Measurements from ENCODE around the gene SPECC1. TPM values are rescaled to one million over a fixed set of nuclear protein-coding genes. Genes with fewer than 3 reads are reported as not detected.

The SPECC1 gene
- polyA plus RNA-seq, 1 of the 3 experiments (the other 2 are of a cell fraction): 11.2 TPM

- Histone ChIP-seq H3K79me2 (ENCODE audit: insufficient read depth) (no peaks in the 10 kb centered on the region), H3K4me3 (ENCODE audit: low read depth in 2 of 2, low read length in 1 of 2) (no peak overlapping the region), H3K9me2 (no peaks in the 10 kb centered on the region), H2AFZ (ENCODE audit: low read depth) (no peak overlapping the region), H3K27me3 (ENCODE audit: insufficient read depth) (no peaks in the 10 kb centered on the region), H3F3A (replicated peaks; ENCODE audit: insufficient read depth) (peaks cover 29% of the 10 kb centered on the region), H3K9ac (no peak overlapping the region), H3K36me3 (replicated peaks in 1 of 2; ENCODE audit: control insufficient read depth in 1 of 2, insufficient read depth in 2 of 2, low read length in 1 of 2) (no peaks in the 10 kb centered on the region), H3K27ac (ENCODE audit: low read depth in 2 of 2, low read length in 1 of 2) (no peak overlapping the region), H3K4me2 (no peak overlapping the region), H3K9me3 (no peaks in the 10 kb centered on the region), H3K4me1 (ENCODE audit: control insufficient read depth in 1 of 2, insufficient read depth in 2 of 2, low read depth in 1 of 2, low read length in 1 of 2) (peaks cover 3 to 21% of the 10 kb centered on the region in 2 experiments; a peak in 3 of 4 replicates), H4K20me1 (ENCODE audit: insufficient read depth) (no peaks in the 10 kb centered on the region)
- TF ChIP-seq JUND (IDR thresholded peaks at IDR 0.05) (no peak), POLR2AphosphoS5 (IDR thresholded peaks at IDR 0.05; ENCODE audit: low read depth, low read length) (no peak), RXRA (IDR thresholded peaks at IDR 0.05; ENCODE audit: borderline replicate concordance, low read depth) (no peak), TEAD4 (IDR thresholded peaks at IDR 0.05; ENCODE audit: borderline replicate concordance, insufficient read depth) (no peak), FOSL2 (IDR thresholded peaks at IDR 0.05; ENCODE audit: borderline replicate concordance, low read depth) (no peak), NRF1 (IDR thresholded peaks at IDR 0.05; ENCODE audit: low read depth, low read length) (no peak), EZH2phosphoT487 (IDR thresholded peaks at IDR 0.05; ENCODE audit: borderline replicate concordance, low read depth) (no peak), USF2 (IDR thresholded peaks at IDR 0.05; ENCODE audit: borderline replicate concordance, low read depth, low read length) (no peak), CTCF (IDR thresholded peaks at IDR 0.05) (no peak), RFX5 (IDR thresholded peaks at IDR 0.05; ENCODE audit: low read length) (no peak), MAX (IDR thresholded peaks at IDR 0.05; ENCODE audit: low read depth) (no peak)
- DNase-seq: no peak
- POLR2A ChIA-PET: no interaction called here
- 79% methylated on average over 3 of the region's 3 CpGs for WGBS (ENCODE audit: low lambda C conversion rate)
- CTCF ChIA-PET: interaction anchor here (1.2 kb wide), 1 partner anchor 75 kb away, joined by 3 read pairs; no protein-coding TSS in a partner anchor
These were observed 59.3 kb downstream of the SPECC1 start for GRCh38 chr17:20068445-20068844.

GRCh38 chr17:20071824-20072691 lies 62.9 kb downstream of the SPECC1 start:
- no peak overlapping the region for H3K9ac ChIP-seq
- DNase-seq: no peak
- no peak overlapping the region for H3K4me3 ChIP-seq (ENCODE audit: low read depth in 2 of 2, low read length in 1 of 2)
- ChIA-PET POLR2A (no interaction called here), CTCF (interaction anchor here (0.6 to 2.0 kb wide), 5 partner anchors 12 to 79 kb away, joined by 3 to 6 read pairs (median 4); no protein-coding TSS in a partner anchor)
- H3K9me2 ChIP-seq: no peaks in the 10 kb centered on the region
- H3K27me3 ChIP-seq (ENCODE audit: insufficient read depth): no peaks in the 10 kb centered on the region
- no peaks in the 10 kb centered on the region for H3K36me3 ChIP-seq (replicated peaks in 1 of 2; ENCODE audit: control insufficient read depth in 1 of 2, insufficient read depth in 2 of 2, low read length in 1 of 2)
- H4K20me1 ChIP-seq (ENCODE audit: insufficient read depth): no peaks in the 10 kb centered on the region
- no peak overlapping the region for H2AFZ ChIP-seq (ENCODE audit: low read depth)
- H3F3A ChIP-seq (replicated peaks; ENCODE audit: insufficient read depth): peaks cover 4% of the 10 kb centered on the region
- no peaks in the 10 kb centered on the region for H3K9me3 ChIP-seq
- no peak overlapping the region for H3K4me2 ChIP-seq
- H3K4me1 ChIP-seq (ENCODE audit: control insufficient read depth in 1 of 2, insufficient read depth in 2 of 2, low read depth in 1 of 2, low read length in 1 of 2): no peaks in the 10 kb centered on the region; a peak in 1 of 4 replicates
- WGBS (ENCODE audit: low lambda C conversion rate): 87% methylated on average over 4 of the region's 4 CpGs
- no peaks in the 10 kb centered on the region for H3K79me2 ChIP-seq (ENCODE audit: insufficient read depth)
- H3K27ac ChIP-seq (ENCODE audit: low read depth in 2 of 2, low read length in 1 of 2): no peak overlapping the region
- TF ChIP-seq CTCF (IDR thresholded peaks at IDR 0.05): no peak
- no peak for TF ChIP-seq MAX (IDR thresholded peaks at IDR 0.05; ENCODE audit: low read depth)
- TF ChIP-seq FOXM1 (IDR thresholded peaks at IDR 0.05; ENCODE audit: low read depth): no peak
- no peak for TF ChIP-seq YY1 (IDR thresholded peaks at IDR 0.05; ENCODE audit: low read depth)
- no peak for TF ChIP-seq RFX5 (IDR thresholded peaks at IDR 0.05; ENCODE audit: low read length)
- TF ChIP-seq GATA2 (CRISPR knock-in tag; IDR thresholded peaks at IDR 0.05): no peak
- TF ChIP-seq MXI1 (IDR thresholded peaks at IDR 0.05; ENCODE audit: low read depth, low read length): no peak
- TF ChIP-seq ZBTB33 (IDR thresholded peaks at IDR 0.05; ENCODE audit: borderline replicate concordance, low read depth): no peak
